Heart right ventricle (tissue), 16 donors: ENCODE results near the gene ERCC4. TPM values are rescaled to one million over a fixed set of nuclear protein-coding genes. Genes with fewer than 3 reads are reported as not detected.

Experiments
- ATAC-seq, 8 donors: fragments of 200-7000 bp; cut with Tn5 transposase; one replicate each; pipeline ENCODE4 v1.9.1; 2020; ENCODE audit warnings: mild to moderate bottlenecking in 8 of 8, moderate library complexity in 8 of 8, moderate number of reproducible peaks in 1 of 8
- DNase-seq, 2 donors: peaks; one replicate each; pipeline ENCODE4 v3.0.0-alpha.2; 2020
- H3K27ac ChIP-seq, 10 donors: fragments of 200-600 bp; sonication (generic) in 2 of 10; one replicate each; pipeline versions ENCODE4 v1.5.0 to v1.8.0; 2020 to 2022; ENCODE audit warnings: mild to moderate bottlenecking in 3 of 10
- H3K27me3 ChIP-seq, 7 donors: fragments of 200-600 bp; one replicate each; pipeline ENCODE4 v1.8.0; 2021 to 2022; ENCODE audit warnings: mild to moderate bottlenecking in 2 of 7
- H3K36me3 ChIP-seq, 9 donors: fragments of 200-600 bp; sonication (generic) in 1 of 9; one replicate each; pipeline versions ENCODE4 v1.5.0 to v1.8.0; 2020 to 2022; ENCODE audit warnings: mild to moderate bottlenecking in 2 of 9
- H3K4me1 ChIP-seq, 9 donors: fragments of 200-600 bp; sonication (generic) in 1 of 9; one replicate each; pipeline versions ENCODE4 v1.5.0 to v1.8.0; 2020 to 2022; ENCODE audit warnings: mild to moderate bottlenecking in 4 of 9
- H3K4me3 ChIP-seq, 10 donors: fragments of 200-600 bp; sonication (generic) in 2 of 10; one replicate each; pipeline versions ENCODE4 v1.5.0 to v1.8.0; 2020 to 2022; ENCODE audit warnings: mild to moderate bottlenecking in 7 of 10, moderate library complexity in 2 of 10
- H3K9me3 ChIP-seq, 11 donors: fragments of 200-600 bp in 10 of 11; sonication (generic) in 2 of 11; one replicate each; pipeline versions ENCODE4 v1.5.0 to v1.8.0; 2013 to 2022; ENCODE audit warnings: mild to moderate bottlenecking in 2 of 11, control low read depth in 1 of 11, moderate library complexity in 1 of 11
- WGBS, 2 donors: extraction: QIAGEN DNeasy Blood & Tissue Kit; methylation state at CpG; one replicate each; pipeline ENCODE4 v1.1.7; 2013; ENCODE audit warnings: inconsistent platforms in 1 of 2; 5-methylcytosine and 5-hydroxymethylcytosine counted together
- intact Hi-C, 10 donors: fragments of 100-400 bp; cut with DNase I; formaldehyde crosslinking; loops; one replicate each; pipeline versions ENCODE4 v1.11.1 to v1.14.2; 2022
- polyA plus RNA-seq, 2 donors: library from polyadenylated mRNA; stranded (reverse); fragments of 200-250 nt; gene quantifications; one replicate each; pipeline ENCODE4 v1.2.3, GENCODE V29; 2013
- total RNA-seq, 10 donors: library from RNA; stranded (reverse); fragmentation: NEBNext Ultra II Directional in 3 of 10; extraction: Animal tissue kit (Norgen Biotek cat#: 25700) in 3 of 10; gene quantifications; one replicate each; pipeline versions ENCODE4 v1.2.1 to v1.2.4, GENCODE V29; 2021 to 2023
- TF ChIP-seq, protein P1 (sequence below), 9 donors: fragments of 200-600 bp; sonication (generic) in 2 of 9; IDR thresholded peaks; one replicate each; pipeline versions ENCODE4 v1.5.0 to v1.8.0; 2021 to 2022; ENCODE audit warnings: antibody characterized with exemption in 9 of 9, mild to moderate bottlenecking in 5 of 9, moderate library complexity in 1 of 9
- donor health status: Arrhythmogenic right ventricular cardiomyopathy.
- donor health status: ischemic (EF 13 %, LVEDD 7.1; RV severe dilation, severe dysfunction).
- donor health status: healthy with polysubstance abuse.
- donor health status: DM: no; HTN: yes; CAD: no.
- donor health status: DM: no; HTN: no; CAD: no.
- donor health status: ischemic (EF 25% LVEDD 6.9; RV normal size, moderate dysfunction).
- donor health status: ischemic (EF 25% LVEDD 5.7; RV mildly dilated, moderate dysfunction).
- donor health status: healthy.
- donor health status: DM: yes; HTN: yes; CAD: no.
- donor health status: Ischemic cardiomyopathy.
- donor health status: ischemic (EF 35%, LVEDD 5.7; RV mildly dilated, moderate dysfunction).
- donor health status: nonischemic (EF 11% LVEDD 7.7; RV severe dilation, severe dysfunction).
- donor health status: DM: yes; HTN: yes; CAD: no.
- donor health status: PGD.
- donor health status: ischemic (EF 29% LVEDD 5.4; RV normal size, mild dysfunction).
- donor health status: nonischemic (EF 23%, LVEDD 6.1; RV moderate dilation, normal function).

ERCC4 gene
- total and polyA plus RNA-seq, 12 donors, result 1.3 to 13.1 (median 8.9) TPM

DNA sequence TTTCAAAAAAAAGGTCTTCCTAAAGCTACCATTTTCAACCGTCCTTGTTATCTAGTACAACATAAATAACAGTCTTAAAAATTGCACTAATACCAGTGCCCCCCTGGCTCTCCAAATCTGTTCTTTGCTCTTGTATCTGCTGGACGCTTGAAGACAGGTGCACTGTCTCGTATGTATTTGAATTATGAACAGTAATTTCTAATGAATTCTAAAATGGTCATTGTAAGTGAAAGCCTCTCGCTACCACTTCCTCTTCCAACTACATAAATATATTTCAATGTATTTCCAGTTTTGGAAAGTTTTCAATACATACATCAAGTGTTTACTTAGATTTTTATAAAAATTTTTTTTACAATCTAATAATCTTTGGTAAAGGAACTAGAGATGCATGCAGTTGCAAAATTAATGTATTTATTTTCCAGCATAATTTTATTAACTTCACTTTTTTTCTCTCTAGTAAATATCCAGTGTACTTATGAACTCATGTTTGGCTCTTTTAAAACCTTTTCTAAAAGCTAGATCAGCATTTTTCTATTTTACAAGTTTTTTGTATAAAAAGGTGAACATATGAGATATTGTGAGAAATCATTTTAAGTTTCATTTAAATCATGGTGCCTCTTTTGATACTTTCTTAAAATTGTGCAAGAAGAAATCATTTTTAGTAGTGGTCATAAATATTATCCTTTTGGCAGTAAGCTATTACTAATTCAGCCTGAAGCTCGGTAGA is 31.0 kb downstream of the ERCC4 start:
- Histone ChIP-seq H3K27me3 (no peaks in the 10 kb centered on the region), H3K4me3 (no peak overlapping the region), H3K27ac (no peak overlapping the region), H3K36me3 (peaks cover 0 to 40% (median 10%) of the 10 kb centered on the region in 9 donors), H3K9me3 (no peaks in the 10 kb centered on the region), H3K4me1 (peaks cover 0 to 18% (median 0%) of the 10 kb centered on the region in 9 donors)
- intact Hi-C loops, result no loop called here
- 79 to 83% methylated on average over 5 of the region's 5 CpGs for WGBS, 2 donors
- TF ChIP-seq, protein P1, sequence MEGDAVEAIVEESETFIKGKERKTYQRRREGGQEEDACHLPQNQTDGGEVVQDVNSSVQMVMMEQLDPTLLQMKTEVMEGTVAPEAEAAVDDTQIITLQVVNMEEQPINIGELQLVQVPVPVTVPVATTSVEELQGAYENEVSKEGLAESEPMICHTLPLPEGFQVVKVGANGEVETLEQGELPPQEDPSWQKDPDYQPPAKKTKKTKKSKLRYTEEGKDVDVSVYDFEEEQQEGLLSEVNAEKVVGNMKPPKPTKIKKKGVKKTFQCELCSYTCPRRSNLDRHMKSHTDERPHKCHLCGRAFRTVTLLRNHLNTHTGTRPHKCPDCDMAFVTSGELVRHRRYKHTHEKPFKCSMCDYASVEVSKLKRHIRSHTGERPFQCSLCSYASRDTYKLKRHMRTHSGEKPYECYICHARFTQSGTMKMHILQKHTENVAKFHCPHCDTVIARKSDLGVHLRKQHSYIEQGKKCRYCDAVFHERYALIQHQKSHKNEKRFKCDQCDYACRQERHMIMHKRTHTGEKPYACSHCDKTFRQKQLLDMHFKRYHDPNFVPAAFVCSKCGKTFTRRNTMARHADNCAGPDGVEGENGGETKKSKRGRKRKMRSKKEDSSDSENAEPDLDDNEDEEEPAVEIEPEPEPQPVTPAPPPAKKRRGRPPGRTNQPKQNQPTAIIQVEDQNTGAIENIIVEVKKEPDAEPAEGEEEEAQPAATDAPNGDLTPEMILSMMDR (IDR thresholded peaks at IDR 0.05), result no peak
- ATAC-seq (no peak), DNase-seq (no peak)

DNA sequence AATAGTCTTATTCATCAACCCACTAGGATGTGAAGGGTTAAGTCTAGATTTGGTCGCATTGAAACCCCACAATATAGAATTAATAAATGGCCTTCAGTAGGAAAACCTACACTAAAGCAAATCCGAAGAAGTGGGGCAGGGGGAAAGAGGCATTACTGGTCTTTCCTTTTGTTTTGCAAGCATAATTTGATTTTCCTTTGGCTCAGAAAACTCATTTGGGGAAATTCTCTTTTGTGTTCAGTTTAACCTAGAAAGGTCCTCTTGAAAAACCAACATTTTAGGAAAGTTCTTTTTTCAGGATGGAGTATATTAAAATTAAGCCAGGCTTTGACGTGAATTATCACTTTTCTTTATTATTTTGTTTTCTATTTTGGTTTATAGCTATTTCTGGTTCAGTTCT is 31.7 kb downstream of the ERCC4 start:
- intact Hi-C loops, result no loop called here
- TF ChIP-seq, protein P1 (IDR thresholded peaks at IDR 0.05), result no peak
- H3K27me3 ChIP-seq, result no peaks in the 10 kb centered on the region

DNA sequence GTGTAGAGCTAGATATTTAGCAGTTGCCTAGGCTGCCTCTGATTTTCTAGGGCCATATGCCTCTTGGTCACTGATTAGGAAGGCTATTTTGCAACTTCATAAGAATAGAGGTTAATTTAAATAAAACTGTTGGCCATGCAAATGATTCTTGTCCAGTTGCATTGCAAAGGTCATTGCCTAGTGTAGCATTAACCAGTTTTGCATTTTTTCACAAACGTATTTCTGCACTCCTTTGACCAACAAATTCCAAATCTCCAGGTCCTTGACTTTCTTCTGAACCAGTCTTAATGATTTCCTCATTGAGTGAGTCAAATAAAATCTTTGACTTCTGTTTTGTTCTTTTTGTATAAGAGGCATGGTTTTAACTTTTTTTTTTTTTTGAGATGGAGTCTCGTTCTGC is 33.5 kb downstream of the ERCC4 start:
- peaks cover 0 to 43% (median 15%) of the 10 kb centered on the region in 9 donors for H3K4me1 ChIP-seq
- no peak for ATAC-seq
- no peak overlapping the region for H3K27ac ChIP-seq
- 89 to 95% methylated on average over 2 of the region's 2 CpGs for WGBS, 2 donors
- TF ChIP-seq, protein P1 (IDR thresholded peaks at IDR 0.05), result no peak
- H3K9me3 ChIP-seq, result no peaks in the 10 kb centered on the region
- H3K27me3 ChIP-seq, result no peaks in the 10 kb centered on the region
- intact Hi-C loops, result no loop called here
- peaks cover 0 to 15% (median 7%) of the 10 kb centered on the region in 9 donors for H3K36me3 ChIP-seq
- no peak for DNase-seq
- no peak overlapping the region for H3K4me3 ChIP-seq

More for the DNA sequence above, 31.7 kb downstream of the ERCC4 start:
- H3K27ac ChIP-seq, result no peak overlapping the region
- H3K9me3 ChIP-seq, result no peaks in the 10 kb centered on the region
- WGBS, 2 donors, result 55 to 62% methylated on average over 3 of the region's 3 CpGs
- DNase-seq, result no peak
- peaks cover 0 to 24% (median 0%) of the 10 kb centered on the region in 9 donors for H3K4me1 ChIP-seq
- peaks cover 0 to 34% (median 10%) of the 10 kb centered on the region in 9 donors for H3K36me3 ChIP-seq
- H3K4me3 ChIP-seq, result no peak overlapping the region
- no peak for ATAC-seq

DNA sequence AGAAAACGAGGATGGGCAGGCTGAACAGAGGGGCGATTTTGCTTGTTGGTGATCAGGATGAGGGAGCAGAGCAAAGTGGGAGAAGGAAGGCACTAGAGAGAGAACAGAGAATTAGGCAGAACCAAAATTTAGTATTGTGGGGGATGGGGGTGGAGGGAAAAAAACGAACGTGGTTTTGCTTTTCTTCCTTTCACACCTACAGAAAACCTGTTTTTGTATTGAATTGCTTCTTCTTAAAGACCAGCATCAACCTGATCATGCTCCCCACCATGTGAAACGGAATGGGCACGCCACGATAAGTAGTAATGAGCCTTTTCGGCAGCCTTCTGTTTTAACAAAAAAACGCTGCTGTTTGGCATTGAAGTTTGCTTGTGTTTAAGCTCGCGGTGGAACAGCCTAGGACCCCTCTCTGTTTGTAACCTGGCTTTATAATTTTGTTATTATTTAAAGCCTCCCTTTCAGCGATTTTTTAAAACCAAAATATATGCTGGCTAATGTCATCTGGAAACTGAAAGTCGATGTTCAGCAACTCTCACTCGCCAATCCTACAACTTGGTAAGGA is 36.8 kb downstream of the ERCC4 start:
- DNase-seq (no peak), ATAC-seq (peak in 1 of 8 donors; percentile 4)
- WGBS, 2 donors, result 63 to 79% methylated on average over 14 of the region's 14 CpGs
- peak overlapping the region in 6 of 10 donors; percentile 24 to 37 (median 32) for H3K4me3 ChIP-seq
- peak overlapping the region in 8 of 10 donors; percentile 27 to 89 (median 70) for H3K27ac ChIP-seq
- H3K27me3 ChIP-seq, result no peaks in the 10 kb centered on the region
- peaks cover 0 to 43% (median 15%) of the 10 kb centered on the region in 9 donors for H3K4me1 ChIP-seq
- H3K36me3 ChIP-seq, result no peaks in the 10 kb centered on the region
- intact Hi-C loops, result loop anchor here in 1 of 10 donors (5.0 kb wide), 1 partner anchor 46 kb away; no protein-coding TSS in a partner anchor
- TF ChIP-seq, protein P1 (IDR thresholded peaks at IDR 0.05), result no peak
- no peaks in the 10 kb centered on the region for H3K9me3 ChIP-seq
